Lung (tissue), 16 donors: ENCODE results near the gene TNNT1. TPM values are rescaled to one million over a fixed set of nuclear protein-coding genes. Genes with fewer than 3 reads are reported as not detected.

Experiments used
- ATAC-seq: fragments of 200-7000 bp; cut with Tn5 transposase; one replicate; pipeline ENCODE4 v1.9.1; 2020; ENCODE audit warnings: moderate number of reproducible peaks; ENCODE audit not compliant: insufficient read depth, low FRiP score
- DNase-seq, 3 donors: peaks; one replicate each; pipeline ENCODE4 v3.0.0-alpha.2; 2013 to 2017
- H3K27ac ChIP-seq, 2 donors: one replicate each; pipeline ENCODE4 v1.5.1; 2013; ENCODE audit warnings: mild to moderate bottlenecking in 2 of 2, moderate library complexity in 2 of 2, control low read depth in 1 of 2, inconsistent platforms in 1 of 2, low read depth in 1 of 2, low read length in 1 of 2
- H3K27me3 ChIP-seq, 3 donors: one replicate each; pipeline ENCODE4 v1.5.1; 2013; ENCODE audit warnings: low read length in 2 of 3; ENCODE audit not compliant: control insufficient read depth in 3 of 3, insufficient read depth in 3 of 3
- H3K36me3 ChIP-seq, 4 donors: one replicate each; pipeline ENCODE4 v1.5.1; 2013; ENCODE audit warnings: low read length in 4 of 4, mild to moderate bottlenecking in 1 of 4, moderate library complexity in 1 of 4; ENCODE audit not compliant: control insufficient read depth in 4 of 4, insufficient read depth in 4 of 4
- H3K4me1 ChIP-seq, 5 donors: one replicate each; pipeline ENCODE4 v1.5.1; 2013; ENCODE audit warnings: low read length in 5 of 5, mild to moderate bottlenecking in 2 of 5, moderate library complexity in 1 of 5; ENCODE audit not compliant: control insufficient read depth in 5 of 5, insufficient read depth in 5 of 5
- H3K4me3 ChIP-seq: one replicate; pipeline ENCODE4 v1.5.1; 2013; ENCODE audit warnings: mild to moderate bottlenecking, control low read depth, moderate library complexity
- H3K9ac ChIP-seq, 2 donors: one replicate each; pipeline ENCODE4 v1.5.1; 2013; ENCODE audit warnings: low read length in 2 of 2, control low read depth in 1 of 2; ENCODE audit not compliant: insufficient read depth in 1 of 2
- H3K9me3 ChIP-seq, 4 donors: one replicate each; pipeline ENCODE4 v1.5.1; 2013; ENCODE audit warnings: low read length in 3 of 4, mild to moderate bottlenecking in 1 of 4, moderate library complexity in 1 of 4; ENCODE audit not compliant: control insufficient read depth in 4 of 4, insufficient read depth in 3 of 4
- WGBS, 2 donors: extraction: QIAGEN DNeasy Blood & Tissue Kit; methylation state at CpG; one replicate each; pipeline ENCODE4 v1.1.7; 2013; 5-methylcytosine and 5-hydroxymethylcytosine counted together
- long read RNA-seq, 5 donors: transcript quantifications; one replicate each; lab custom pipeline, GENCODE V29; 2026
- polyA plus RNA-seq, 2 donors: library from polyadenylated mRNA; stranded (reverse); fragments of 200-250 nt; gene quantifications; one replicate each; pipeline ENCODE4 v1.2.1, GENCODE V29; 2013
- total RNA-seq, 2 donors: library from RNA; depleted of rRNA in 1 of 2; stranded (reverse); fragments of >200 nt in 1 of 2; gene quantifications; one replicate each; pipeline ENCODE4 v1.2.1, GENCODE V29; 2014 to 2021
- TF ChIP-seq, protein P1 (sequence below): IDR thresholded peaks from 2 replicates; pipeline ENCODE4 v1.5.1; 2012; ENCODE audit warnings: mild to moderate bottlenecking; ENCODE audit errors: control extremely low read depth, extremely low read depth
- donor health status: control.
- donor health status: control.
- donor health status: Bipolar disorder and iron deficiency.
- donor health status: healthy.
- donor health status: DM: yes; HTN: yes; CAD: no.

The TNNT1 gene
- total RNA-seq (1 to 10 TPM; 1.5 to 4.1 TPM), polyA plus RNA-seq (1 to 10 TPM; 1.2 to 5.2 TPM)
- long read RNA-seq, donor 1: 0 reads
- long read RNA-seq, donor 2: 0 reads
- long read RNA-seq, donor 3: 0 reads
- long read RNA-seq, donor 4: 0 reads
- long read RNA-seq, donor 5: 0 reads

DNA sequence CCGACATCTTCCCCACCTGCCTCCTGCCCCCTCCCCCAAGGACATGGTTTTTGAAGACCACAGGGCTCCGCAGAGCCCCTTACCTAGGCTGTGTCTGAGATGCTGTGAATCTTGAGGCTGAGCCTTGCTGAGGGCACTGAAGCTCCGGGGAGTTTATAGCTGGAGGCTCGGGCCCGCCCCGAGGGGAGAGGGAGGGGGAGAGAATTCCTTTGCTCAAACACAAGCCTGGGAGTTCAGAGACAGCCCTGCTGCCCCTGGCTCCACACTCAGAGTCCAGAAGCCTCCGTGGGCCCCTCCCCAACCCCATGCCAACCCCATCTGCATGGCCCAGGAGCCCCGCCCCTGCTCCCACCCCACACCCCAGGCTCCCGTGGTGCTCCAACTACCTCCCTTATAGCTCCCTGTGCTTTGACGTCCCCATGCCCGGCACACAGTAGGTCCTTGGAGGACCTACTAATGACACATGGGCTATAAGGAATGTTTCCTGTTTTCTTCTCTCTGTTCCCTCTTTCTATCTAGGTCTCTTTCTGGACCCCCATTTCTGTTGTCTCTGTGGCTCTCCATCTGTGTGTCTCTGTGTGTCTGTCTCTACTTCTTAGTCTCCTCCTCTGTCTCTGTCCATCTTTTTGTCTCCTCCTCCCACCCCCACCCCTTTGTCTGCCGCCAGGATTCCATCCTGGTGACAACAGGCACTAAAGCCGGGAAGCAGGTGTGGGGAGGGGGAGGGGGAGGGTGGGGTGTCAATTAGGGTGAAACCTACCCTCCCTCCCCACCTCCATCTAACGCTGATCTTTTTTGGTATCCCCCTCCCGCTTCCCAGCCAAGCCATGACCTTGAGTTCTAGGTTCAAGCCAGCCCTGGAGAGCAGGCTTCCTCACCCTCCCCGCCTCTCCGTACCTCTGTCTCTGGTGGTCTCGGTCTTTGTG, at the start of gene TNNT1:
Gene TNNT1 (minus strand): TSS at position 129 of the 926 bp plus-strand sequence. CDS start 2,049 bp downstream, outside the sequence.
- H3K27ac ChIP-seq: peak within 1 kb of the TSS in 1 of 2 donors; percentile 62
- H3K9me3 ChIP-seq: peaks cover 0 to 6% (median 0%) of the 10 kb centered on the region in 4 donors
- ATAC-seq: no peak
- TF ChIP-seq, protein P1, sequence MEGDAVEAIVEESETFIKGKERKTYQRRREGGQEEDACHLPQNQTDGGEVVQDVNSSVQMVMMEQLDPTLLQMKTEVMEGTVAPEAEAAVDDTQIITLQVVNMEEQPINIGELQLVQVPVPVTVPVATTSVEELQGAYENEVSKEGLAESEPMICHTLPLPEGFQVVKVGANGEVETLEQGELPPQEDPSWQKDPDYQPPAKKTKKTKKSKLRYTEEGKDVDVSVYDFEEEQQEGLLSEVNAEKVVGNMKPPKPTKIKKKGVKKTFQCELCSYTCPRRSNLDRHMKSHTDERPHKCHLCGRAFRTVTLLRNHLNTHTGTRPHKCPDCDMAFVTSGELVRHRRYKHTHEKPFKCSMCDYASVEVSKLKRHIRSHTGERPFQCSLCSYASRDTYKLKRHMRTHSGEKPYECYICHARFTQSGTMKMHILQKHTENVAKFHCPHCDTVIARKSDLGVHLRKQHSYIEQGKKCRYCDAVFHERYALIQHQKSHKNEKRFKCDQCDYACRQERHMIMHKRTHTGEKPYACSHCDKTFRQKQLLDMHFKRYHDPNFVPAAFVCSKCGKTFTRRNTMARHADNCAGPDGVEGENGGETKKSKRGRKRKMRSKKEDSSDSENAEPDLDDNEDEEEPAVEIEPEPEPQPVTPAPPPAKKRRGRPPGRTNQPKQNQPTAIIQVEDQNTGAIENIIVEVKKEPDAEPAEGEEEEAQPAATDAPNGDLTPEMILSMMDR: no peak
- no peak within 1 kb of the TSS for H3K4me3 ChIP-seq
- 14 to 39% methylated on average over 18 of the region's 18 CpGs for WGBS, 2 donors
- DNase-seq: no peak
- H3K4me1 ChIP-seq: peaks cover 0 to 4% (median 0%) of the 10 kb centered on the region in 5 donors
- no peaks in the 10 kb centered on the region for H3K36me3 ChIP-seq
- H3K9ac ChIP-seq: no peak within 1 kb of the TSS
- H3K27me3 ChIP-seq: peaks cover 11 to 41% (median 18%) of the 10 kb centered on the region in 3 donors

- Histone ChIP-seq H3K9ac (no peak overlapping the region), H3K27ac (no peak overlapping the region), H3K4me3 (no peak overlapping the region), H3K9me3 (no peaks in the 10 kb centered on the region), H3K36me3 (no peaks in the 10 kb centered on the region), H3K27me3 (no peaks in the 10 kb centered on the region), H3K4me1 (no peaks in the 10 kb centered on the region)
- DNase-seq: no peak
- ATAC-seq: no peak
- WGBS, 2 donors: 58 to 74% methylated on average over 5 of the region's 5 CpGs
- TF ChIP-seq, protein P1: no peak
Measured at GRCh38 chr19:55198651-55199050, 49.6 kb upstream of the TNNT1 start.

- ATAC-seq: no peak
- H3K27ac ChIP-seq: no peak overlapping the region
- H3K27me3 ChIP-seq: no peaks in the 10 kb centered on the region
- H3K4me1 ChIP-seq: no peaks in the 10 kb centered on the region
- no peak overlapping the region for H3K9ac ChIP-seq
- TF ChIP-seq, protein P1: no peak
- H3K4me3 ChIP-seq: no peak overlapping the region
- no peak for DNase-seq
- H3K36me3 ChIP-seq: no peaks in the 10 kb centered on the region
- WGBS, 2 donors: 57 to 63% methylated on average over 4 of the region's 4 CpGs
- no peaks in the 10 kb centered on the region for H3K9me3 ChIP-seq
Measured at GRCh38 chr19:55197528-55197927, 48.5 kb upstream of the TNNT1 start.
